K562 (cell line): ENCODE data around the gene HSPH1. TPM values are rescaled to one million over a fixed set of nuclear protein-coding genes. Genes with fewer than 3 reads are reported as not detected.

Source experiments
- ATAC-seq: fragments of 200-7000 bp; cut with Tn5 transposase; 3 replicates; pipeline ENCODE4 v1.9.1; 2020; ENCODE audit warnings: moderate library complexity
- BruUV-seq: library from RNA; stranded (reverse); fragments of 400-500 nt; replicated peaks from 2 replicates; lab custom pipeline; 2021; lab: Mats Ljungman, UMichigan
- CTCF ChIA-PET: fragments of 300-600 bp; formaldehyde crosslinking; extraction: SDS; loops from one replicate; lab custom pipeline; 2021; ENCODE audit warnings: low intra/inter-chr PET ratio; lab: Yijun Ruan, JAX
- POLR2A ChIA-PET: fragments of 300-600, 350-650 bp; sonication (Branson Sonifier 250); formaldehyde crosslinking; extraction: SDS; loops from one replicate; lab custom pipeline; 2021; ENCODE audit warnings: antibody characterized with exemption, inconsistent platforms; lab: Yijun Ruan, JAX
- DNase-seq, 4 experiments: peaks; one replicate each; pipeline versions ENCODE4 v3.0.0 to v3.0.0-alpha.2; 2011 to 2018; ENCODE audit warnings: low spot score in 3 of 4, mixed read lengths in 3 of 4; ENCODE audit errors: extremely low read depth in 1 of 4
- FAIRE-seq: peaks from 2 replicates; lab custom pipeline; 2011; peaks lifted over from hg19 to GRCh38; lab: Jason Lieb, UNC
- H2AFZ ChIP-seq: 2 replicates; pipeline ENCODE4 v1.6.0; 2011; ENCODE audit warnings: low read depth, low read length, control low read depth, inconsistent platforms
- H3K27ac ChIP-seq: fragments of 200-600 bp; 3 replicates; pipeline ENCODE4 v1.8.0; 2011; ENCODE audit warnings: low read depth, mild to moderate bottlenecking, control low read depth, inconsistent platforms, low read length, moderate library complexity, mixed read lengths; ENCODE audit errors: extremely low read depth
- H3K27me3 ChIP-seq, 2 experiments: fragments of 300-600 bp in 1 of 2; 2 replicates in 1 of 2; 3 replicates in 1 of 2; pipeline versions ENCODE4 v1.6.0 to v1.8.0; 2011; ENCODE audit warnings: inconsistent platforms in 2 of 2, low read length in 2 of 2, mild to moderate bottlenecking in 1 of 2, mixed read lengths in 1 of 2, moderate library complexity in 1 of 2; ENCODE audit not compliant: control insufficient read depth in 2 of 2, insufficient read depth in 2 of 2
- H3K36me3 ChIP-seq: fragments of 300-600 bp; 3 replicates; pipeline ENCODE4 v1.8.0; 2011; ENCODE audit warnings: mild to moderate bottlenecking, low read length, inconsistent platforms; ENCODE audit not compliant: control insufficient read depth, insufficient read depth
- H3K4me1 ChIP-seq, 2 experiments: fragments of 200-600 bp in 1 of 2; replicated peaks in 1 of 2; 2 replicates in 1 of 2; 3 replicates in 1 of 2; pipeline versions ENCODE4 v1.5.1 to v1.8.0; 2011; ENCODE audit warnings: inconsistent platforms in 2 of 2, low read length in 2 of 2, mild to moderate bottlenecking in 1 of 2, mixed read lengths in 1 of 2, moderate library complexity in 1 of 2; ENCODE audit not compliant: control insufficient read depth in 2 of 2, insufficient read depth in 2 of 2
- H3K4me2 ChIP-seq: 2 replicates; pipeline ENCODE4 v1.6.1; 2011; ENCODE audit warnings: low read length, control low read depth, inconsistent platforms, mixed read lengths; ENCODE audit not compliant: insufficient read depth
- H3K4me3 ChIP-seq: fragments of 200-600 bp; sonication (generic), shearing (Covaris generic); 2 replicates; pipeline ENCODE4 v1.5.1; 2016; ENCODE audit warnings: control low read depth, inconsistent platforms
- H3K79me2 ChIP-seq: fragments of 200-600 bp; 3 replicates; pipeline ENCODE4 v1.8.0; 2011; ENCODE audit warnings: low read length, inconsistent platforms; ENCODE audit not compliant: control insufficient read depth, insufficient read depth
- H3K9ac ChIP-seq, 2 experiments: 2 replicates each; pipeline versions ENCODE4 v1.6.0 to v1.6.1; 2011; ENCODE audit warnings: low read depth in 2 of 2, low read length in 2 of 2, control low read depth in 1 of 2, inconsistent platforms in 1 of 2, mild to moderate bottlenecking in 1 of 2, mixed read lengths in 1 of 2; ENCODE audit not compliant: insufficient read depth in 1 of 2
- H3K9me1 ChIP-seq: one replicate; pipeline ENCODE4 v1.6.0; 2011; ENCODE audit warnings: inconsistent platforms, mild to moderate bottlenecking, low read length, moderate library complexity; ENCODE audit not compliant: control insufficient read depth, insufficient read depth
- H3K9me3 ChIP-seq: replicated peaks from 2 replicates; pipeline ENCODE4 v1.5.1; 2011; ENCODE audit warnings: low read depth, low read length, inconsistent platforms; ENCODE audit not compliant: control insufficient read depth, insufficient read depth
- H4K20me1 ChIP-seq: replicated peaks from 2 replicates; pipeline ENCODE4 v1.6.1; 2011; ENCODE audit warnings: low read length, inconsistent platforms, mixed read lengths; ENCODE audit not compliant: control insufficient read depth, insufficient read depth
- BHLHE40 ChIP-seq: IDR thresholded peaks from 2 replicates; pipeline ENCODE4 v1.6.1; 2011; ENCODE audit warnings: low read length, improper control_type of control experiment
- CTCFL ChIP-seq: IDR thresholded peaks from 2 replicates; pipeline ENCODE4 v1.6.1; 2011; ENCODE audit warnings: borderline replicate concordance, low read depth, mild to moderate bottlenecking, moderate library complexity, low read length; ENCODE audit not compliant: insufficient read depth, poor library complexity, severe bottlenecking
- EGR1 ChIP-seq: fragments of 450-650 bp; conservative IDR thresholded peaks from 2 replicates; pipeline ENCODE4 v1.6.1; 2017; ENCODE audit warnings: mild to moderate bottlenecking
- FOS ChIP-seq: IDR thresholded peaks from 3 replicates; pipeline ENCODE4 v1.6.1; 2011; ENCODE audit not compliant: insufficient read length; ENCODE audit errors: extremely low read depth
- HMGN3 ChIP-seq: IDR thresholded peaks from 2 replicates; pipeline ENCODE4 v1.6.1; 2011; ENCODE audit warnings: borderline replicate concordance, low read depth, mild to moderate bottlenecking, mixed read lengths, low read length; ENCODE audit not compliant: insufficient read length; ENCODE audit errors: extremely low read depth
- JUND ChIP-seq, 2 experiments: IDR thresholded peaks; 2 replicates in 1 of 2; 3 replicates in 1 of 2; pipeline ENCODE4 v1.6.1; 2011; ENCODE audit warnings: borderline replicate concordance in 2 of 2, low read depth in 2 of 2, low read length in 2 of 2, improper control_type of control experiment in 1 of 2, missing biosample characterization in 1 of 2, missing genetic modification characterization in 1 of 2, missing genetic modification reagents in 1 of 2
- MCM2 ChIP-seq: fragments of 450-650 bp; IDR thresholded peaks from 2 replicates; pipeline ENCODE4 v1.6.1; 2017; ENCODE audit warnings: low read depth, mild to moderate bottlenecking
- MYNN ChIP-seq, 2 experiments: sonication (generic); formaldehyde crosslinking in 1 of 2; IDR thresholded peaks; 2 replicates each; pipeline versions ENCODE4 v1.5.0 to v1.6.1; 2016 to 2020; ENCODE audit warnings: antibody characterized with exemption in 1 of 2, missing genetic modification reagents in 1 of 2
- NR2C2 ChIP-seq, 2 experiments: fragments of 200-800 bp in 1 of 2; sonication (Bioruptor generic) in 1 of 2; sonication (generic) in 1 of 2; formaldehyde crosslinking in 1 of 2; IDR thresholded peaks; 2 replicates each; pipeline versions ENCODE4 v1.6.1 to v1.8.0; 2016 to 2022; ENCODE audit warnings: mild to moderate bottlenecking in 1 of 2, missing compliant biosample characterization in 1 of 2, missing genetic modification characterization in 1 of 2, missing genetic modification reagents in 1 of 2
- PHF8 ChIP-seq: fragments of 200-600 bp; sonication (generic); IDR thresholded peaks from 2 replicates; pipeline ENCODE4 v1.6.1; 2012; ENCODE audit warnings: mixed run types, mild to moderate bottlenecking, inconsistent platforms, low read length, moderate library complexity, borderline replicate concordance
- ZBTB7A ChIP-seq: IDR thresholded peaks from 2 replicates; pipeline ENCODE4 v1.6.1; 2011; ENCODE audit warnings: low read depth, mild to moderate bottlenecking, low read length, moderate library complexity, borderline replicate concordance; ENCODE audit not compliant: control insufficient read depth
- ZNF507 ChIP-seq: conservative IDR thresholded peaks from 2 replicates; pipeline ENCODE4 v1.6.1; 2017; ENCODE audit warnings: missing genetic modification characterization, missing compliant biosample characterization
- WGBS: fragments of 100-300 bp; shearing (Covaris generic); methylation state at CpG from one replicate; pipeline ENCODE4 v1.1.6; 2016; ENCODE audit warnings: low coverage, mixed read lengths; ENCODE audit not compliant: insufficient coverage; ENCODE audit errors: missing lambda C conversion rate; 5-methylcytosine and 5-hydroxymethylcytosine counted together
- in situ Hi-C: fragments of 300-500 bp; cut with MboI; formaldehyde crosslinking; loops from 4 replicates; pipeline ENCODE4 v1.15.0; 2018; ENCODE audit warnings: inconsistent platforms, mixed read lengths
- intact Hi-C: fragments of 100-400 bp; cut with micrococcal nuclease; formaldehyde crosslinking; loops from 2 replicates; pipeline ENCODE4 v1.14.2; 2022
- polyA plus RNA-seq, 8 experiments: library from polyadenylated mRNA; depleted of rRNA in 4 of 8; stranded (reverse) in 5 of 8; unstranded in 3 of 8; fragments of >200 nt; fragmentation: Nextera tagmentation in 2 of 8; fragmentation: Illumina TruSeq in 1 of 8; extraction: Ambion mirVana in 2 of 8; extraction: Trizol in 1 of 8; gene quantifications; 2 replicates each; pipeline versions ENCODE4 v1.2.1 to v1.2.3, GENCODE V29; 2011 to 2014; ENCODE audit warnings: inconsistent platforms in 1 of 8, missing spikeins in 1 of 8
- total RNA-seq, 7 experiments: library from RNA; depleted of rRNA in 6 of 7; stranded (reverse); fragments of >200 nt in 6 of 7; fragmentation: Illumina TruSeq in 2 of 7; extraction: Trizol in 2 of 7; gene quantifications; 2 replicates each; pipeline versions ENCODE4 v1.2.1 to v1.2.3, GENCODE V29; 2011 to 2021; ENCODE audit warnings: low replicate concordance in 1 of 7
- TF ChIP-seq, protein P1 (sequence below): sonication (generic); formaldehyde crosslinking; IDR thresholded peaks from 2 replicates; pipeline ENCODE4 v1.8.1; 2022; ENCODE audit warnings: missing genetic modification reagents

The HSPH1 gene
- total and polyA plus RNA-seq, 9 of the 15 experiments (the other 6 are each of a cell fraction or from before 2014, with no cell fraction given): 34.6 to 104 (median 64.7) TPM

DNA sequence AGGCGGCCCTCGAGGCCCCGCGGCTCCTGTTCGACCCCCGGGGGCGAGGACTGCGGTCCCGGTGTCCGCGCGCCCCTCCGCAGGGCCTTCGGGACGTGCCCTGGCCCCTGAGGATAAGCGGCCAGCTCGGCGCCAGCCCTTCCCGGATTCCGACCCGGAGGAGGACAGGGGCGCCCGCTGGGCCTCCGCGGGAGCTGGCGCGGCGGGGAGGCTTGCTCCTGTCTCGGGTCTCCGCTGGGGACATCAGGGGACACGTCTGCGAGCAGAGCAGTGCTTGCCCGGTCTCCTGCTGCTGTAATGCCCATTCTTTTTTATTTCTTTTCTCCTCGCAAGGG lies 38.9 kb upstream of the HSPH1 start (continued):
- TF ChIP-seq PHF8: peak; percentile 43; the same call in 1 of the 2 replicates
- TF ChIP-seq, all 486 proteins: peak for 14

GRCh38 chr13:31199849-31200636 lies 38.3 kb upstream of the HSPH1 start, which contains the start of gene B3GLCT:
TSS of gene B3GLCT (plus strand) at chr13:31199975. CDS start at chr13:31200085, 110 bp downstream.
- BruUV-seq: no TSS peak
- Histone ChIP-seq H3K9ac (peak within 1 kb of the TSS; percentile 72 to 92), H3K27me3 (no peaks in the 10 kb centered on the region; a peak in 1 of 5 replicates), H3K4me3 (peak within 1 kb of the TSS; percentile 63), H4K20me1 (no peaks in the 10 kb centered on the region), H3K36me3 (no peaks in the 10 kb centered on the region), H3K4me2 (peak within 1 kb of the TSS; percentile 72), H3K27ac (peak within 1 kb of the TSS; percentile 70; the same call in 2 of the 3 replicates), H3K9me3 (0 out of 2 replicates have a peak, but pooled peaks cover 2% of the 10 kb centered on the region), H2AFZ (peak within 1 kb of the TSS; percentile 83), H3K79me2 (peaks cover 5% of the 10 kb centered on the region; the same call in 2 of the 3 replicates), H3K4me1 (peaks cover 13 to 15% of the 10 kb centered on the region in 2 experiments; a peak in 4 of 5 replicates), H3K9me1 (no peaks in the 10 kb centered on the region)
- FAIRE-seq (no peak), DNase-seq (peak; percentile 78 to 85 (median 80)), ATAC-seq (peak; percentile 90)
- POLR2A ChIA-PET: no interaction called here
- CTCF ChIA-PET: interaction anchor here (0.5 to 0.7 kb wide), 2 partner anchors 19 to 25 kb away, joined by 3 read pairs; no protein-coding TSS in a partner anchor
- intact Hi-C loops (loop anchor here (5.0 to 10.0 kb wide), 2 partner anchors 38 to 225 kb away; partner anchors contain the start of gene HSPH1), in situ Hi-C loops (no loop called here)
- WGBS: 0% methylated on average over 19 of the region's 126 CpGs
- TF ChIP-seq MYNN (IDR thresholded peaks at IDR 0.05) (no peak), MYNN (CRISPR knock-in tag; IDR thresholded peaks at IDR 0.05) (no peak), JUND (IDR thresholded peaks at IDR 0.05; ENCODE audit: borderline replicate concordance, low read depth, low read length) (0 out of 2 replicates have a peak, but pooled peaks have one; percentile 4), JUND (tag; IDR thresholded peaks at IDR 0.05; ENCODE audit: borderline replicate concordance, low read depth, low read length) (no peak), EGR1 (no peak), NR2C2 (CRISPR knock-in tag; IDR thresholded peaks at IDR 0.05) (no peak), NR2C2 (tag; IDR thresholded peaks at IDR 0.05) (peak; percentile 56; the same call in 1 of the 2 replicates), CTCFL (peak; percentile 74), MCM2 (no peak), ZNF507 (tag) (no peak), BHLHE40 (no peak), FOS (no peak), ZBTB7A (peak; percentile 62; the same call in 1 of the 2 replicates), HMGN3 (peak; percentile 53)
- TF ChIP-seq, protein P1, sequence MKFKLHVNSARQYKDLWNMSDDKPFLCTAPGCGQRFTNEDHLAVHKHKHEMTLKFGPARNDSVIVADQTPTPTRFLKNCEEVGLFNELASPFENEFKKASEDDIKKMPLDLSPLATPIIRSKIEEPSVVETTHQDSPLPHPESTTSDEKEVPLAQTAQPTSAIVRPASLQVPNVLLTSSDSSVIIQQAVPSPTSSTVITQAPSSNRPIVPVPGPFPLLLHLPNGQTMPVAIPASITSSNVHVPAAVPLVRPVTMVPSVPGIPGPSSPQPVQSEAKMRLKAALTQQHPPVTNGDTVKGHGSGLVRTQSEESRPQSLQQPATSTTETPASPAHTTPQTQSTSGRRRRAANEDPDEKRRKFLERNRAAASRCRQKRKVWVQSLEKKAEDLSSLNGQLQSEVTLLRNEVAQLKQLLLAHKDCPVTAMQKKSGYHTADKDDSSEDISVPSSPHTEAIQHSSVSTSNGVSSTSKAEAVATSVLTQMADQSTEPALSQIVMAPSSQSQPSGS (CRISPR knock-in tag): no peak
